HG03558 (cell line): Measurements from ENCODE around the gene ALOX5AP.
A peak's percentile ranks its signal among the peaks of the same experiment; 100 is the strongest.

Experiments used
- ATAC-seq: cut with Tn5 transposase; IDR thresholded peaks from one replicate; pipeline ENCODE4 v1.9.1; 2021; ENCODE audit warnings: moderate number of reproducible peaks; ENCODE audit not compliant: unreplicated experiment; ENCODE audit errors: extremely low read depth

ALOX5AP gene

GRCh38 chr13:30712536-30713532 lies 22.5 kb upstream of the ALOX5AP start:
- ATAC-seq, result no peak

GRCh38 chr13:30714629-30715371 lies 20.5 kb upstream of the ALOX5AP start:
- no peak for ATAC-seq

- ATAC-seq, result no peak
Observed at GRCh38 chr13:30715372-30715756, 20.0 kb upstream of the ALOX5AP start.

GRCh38 chr13:30715837-30716236 lies 19.5 kb upstream of the ALOX5AP start:
- no peak for ATAC-seq

GRCh38 chr13:30718661-30719524 lies 16.4 kb upstream of the ALOX5AP start:
- no peak for ATAC-seq

- no peak for ATAC-seq
Observed at GRCh38 chr13:30719525-30719914, 15.8 kb upstream of the ALOX5AP start.

GRCh38 chr13:30720172-30720869 lies 15.0 kb upstream of the ALOX5AP start:
- ATAC-seq, result peak; percentile 68

GRCh38 chr13:30721936-30722335 lies 13.4 kb upstream of the ALOX5AP start:
- no peak for ATAC-seq

GRCh38 chr13:30722361-30722760 lies 13.0 kb upstream of the ALOX5AP start:
- ATAC-seq, result no peak

- ATAC-seq, result no peak
Observed at GRCh38 chr13:30724778-30725177, 10.6 kb upstream of the ALOX5AP start.

- no peak for ATAC-seq
Observed at GRCh38 chr13:30725326-30726085, 9.8 kb upstream of the ALOX5AP start.

- no peak for ATAC-seq
Observed at GRCh38 chr13:30726192-30726591, 9.2 kb upstream of the ALOX5AP start.

- ATAC-seq, result no peak
Observed at GRCh38 chr13:30727491-30728355, 7.6 kb upstream of the ALOX5AP start.

GRCh38 chr13:30729801-30730200 lies 5.5 kb upstream of the ALOX5AP start:
- ATAC-seq, result no peak

- ATAC-seq, result no peak
Observed at GRCh38 chr13:30730526-30730925, 4.8 kb upstream of the ALOX5AP start.

GRCh38 chr13:30731361-30732045 lies 3.8 kb upstream of the ALOX5AP start:
- ATAC-seq, result no peak

- ATAC-seq, result no peak
Observed at GRCh38 chr13:30732046-30732390, 3.3 kb upstream of the ALOX5AP start.

GRCh38 chr13:30734439-30734838 lies 904 bp upstream of the ALOX5AP start:
- ATAC-seq, result no peak
